H1 (cell line): ENCODE measurements around the gene PDE5A. TPM values are rescaled to one million over a fixed set of nuclear protein-coding genes. Genes with fewer than 3 reads are reported as not detected.

Source experiments
- ASH2L ChIP-seq: fragments of 200-600, 300-600 bp; sonication (generic); IDR thresholded peaks from one replicate; pipeline ENCODE4 v1.7.1; 2017; ENCODE audit warnings: low read length
- CTBP2 ChIP-seq: IDR thresholded peaks from 2 replicates; pipeline ENCODE4 v1.7.0; 2011; ENCODE audit warnings: borderline replicate concordance, mild to moderate bottlenecking, moderate library complexity, mixed read lengths, low read length; ENCODE audit not compliant: insufficient read depth, insufficient read length
- EGR1 ChIP-seq: IDR thresholded peaks from 2 replicates; pipeline ENCODE4 v1.6.1; 2011; ENCODE audit warnings: low read depth, low read length, borderline replicate concordance
- GTF2F1 ChIP-seq: IDR thresholded peaks from 2 replicates; pipeline ENCODE4 v1.6.1; 2012; ENCODE audit warnings: low read depth, low read length, improper control_type of control experiment, borderline replicate concordance
- RXRA ChIP-seq: IDR thresholded peaks from 2 replicates; pipeline ENCODE4 v1.6.1; 2011; ENCODE audit warnings: low read depth, mild to moderate bottlenecking, low read length, moderate library complexity; ENCODE audit not compliant: insufficient read depth
- SIRT6 ChIP-seq: IDR thresholded peaks from one replicate; pipeline ENCODE4 v1.7.1; 2012; ENCODE audit warnings: low read length, inconsistent platforms
- SP2 ChIP-seq: IDR thresholded peaks from 2 replicates; pipeline ENCODE4 v1.6.1; 2012; ENCODE audit warnings: mild to moderate bottlenecking, low read length, inconsistent platforms
- TBP ChIP-seq: IDR thresholded peaks from 2 replicates; pipeline ENCODE4 v1.6.1; 2011; ENCODE audit warnings: low read depth, low read length, improper control_type of control experiment
- TEAD4 ChIP-seq: IDR thresholded peaks from 2 replicates; pipeline ENCODE4 v1.6.1; 2012; ENCODE audit warnings: low read depth, low read length, inconsistent platforms, mixed read lengths
- polyA plus RNA-seq, 7 experiments: library from polyadenylated mRNA; depleted of rRNA in 3 of 7; stranded (reverse) in 5 of 7; unstranded in 2 of 7; fragments of >200 nt in 5 of 7; fragments of 200-250 nt in 2 of 7; gene quantifications; 1 replicate in 5 of 7; 2 replicates in 1 of 7; 4 replicates in 1 of 7; pipeline versions ENCODE4 v1.2.1 to v1.2.3, GENCODE V29; 2011 to 2013; ENCODE audit warnings: missing spikeins in 2 of 7, mixed read lengths in 2 of 7
- total RNA-seq: library from RNA; stranded (reverse); fragmentation: NEBNext Ultra II Directional; extraction: Animal tissue kit (Norgen Biotek cat#: 25700); gene quantifications from 2 replicates; pipeline ENCODE4 v1.2.1, GENCODE V29; 2021

Gene PDE5A
- total and polyA plus RNA-seq, 2 of the 8 experiments (the other 6 are each of a cell fraction or from before 2014, with no cell fraction given) = 5.6 to 32.4 TPM

- TF ChIP-seq TEAD4 = no peak
- no peak for TF ChIP-seq GTF2F1
- no peak for TF ChIP-seq SP2
- TF ChIP-seq CTBP2 = no peak
- TF ChIP-seq TBP = no peak
- no peak for TF ChIP-seq SIRT6
- no peak for TF ChIP-seq ASH2L
- no peak for TF ChIP-seq EGR1
- no peak for TF ChIP-seq RXRA
Observed at GRCh38 chr4:119659576-119659975, 31.0 kb upstream of the PDE5A start (continued).
